ENCODE results near the gene RNFT2. TPM values are rescaled to one million over a fixed set of nuclear protein-coding genes. Genes with fewer than 3 reads are reported as not detected.

Gene RNFT2
- total RNA-seq, 6 experiments from 2014 or later: 7.1 to 12.0 (median 11.2) TPM

GRCh38 chr12:116703214-116703795 lies 34.8 kb upstream of the RNFT2 start:
- TF ChIP-seq, protein P1, sequence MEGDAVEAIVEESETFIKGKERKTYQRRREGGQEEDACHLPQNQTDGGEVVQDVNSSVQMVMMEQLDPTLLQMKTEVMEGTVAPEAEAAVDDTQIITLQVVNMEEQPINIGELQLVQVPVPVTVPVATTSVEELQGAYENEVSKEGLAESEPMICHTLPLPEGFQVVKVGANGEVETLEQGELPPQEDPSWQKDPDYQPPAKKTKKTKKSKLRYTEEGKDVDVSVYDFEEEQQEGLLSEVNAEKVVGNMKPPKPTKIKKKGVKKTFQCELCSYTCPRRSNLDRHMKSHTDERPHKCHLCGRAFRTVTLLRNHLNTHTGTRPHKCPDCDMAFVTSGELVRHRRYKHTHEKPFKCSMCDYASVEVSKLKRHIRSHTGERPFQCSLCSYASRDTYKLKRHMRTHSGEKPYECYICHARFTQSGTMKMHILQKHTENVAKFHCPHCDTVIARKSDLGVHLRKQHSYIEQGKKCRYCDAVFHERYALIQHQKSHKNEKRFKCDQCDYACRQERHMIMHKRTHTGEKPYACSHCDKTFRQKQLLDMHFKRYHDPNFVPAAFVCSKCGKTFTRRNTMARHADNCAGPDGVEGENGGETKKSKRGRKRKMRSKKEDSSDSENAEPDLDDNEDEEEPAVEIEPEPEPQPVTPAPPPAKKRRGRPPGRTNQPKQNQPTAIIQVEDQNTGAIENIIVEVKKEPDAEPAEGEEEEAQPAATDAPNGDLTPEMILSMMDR (IDR thresholded peaks at IDR 0.05): peak; percentile 94
- Mint-ChIP-seq H3K4me1 (ENCODE audit: low read depth) (peaks cover 6% of the 10 kb centered on the region; the same call in 1 of the 2 replicates), H3K9me3 (no peaks in the 10 kb centered on the region), H3K36me3 (ENCODE audit: low read depth) (no peaks in the 10 kb centered on the region), H3K4me3 (no peak overlapping the region), H3K27ac (no peak overlapping the region), H3K27me3 (ENCODE audit: insufficient read depth) (no peaks in the 10 kb centered on the region; the same call in 1 of the 2 replicates)
- peak; percentile 38 for DNase-seq

- Mint-ChIP-seq H3K36me3 (ENCODE audit: low read depth) (no peaks in the 10 kb centered on the region), H3K9me3 (no peaks in the 10 kb centered on the region), H3K27me3 (ENCODE audit: insufficient read depth) (no peaks in the 10 kb centered on the region; the same call in 1 of the 2 replicates), H3K4me1 (ENCODE audit: low read depth) (peaks cover 16% of the 10 kb centered on the region), H3K27ac (no peak overlapping the region), H3K4me3 (no peak overlapping the region)
- DNase-seq: no peak
- TF ChIP-seq, protein P1 (IDR thresholded peaks at IDR 0.05): no peak
Observed at GRCh38 chr12:116707751-116708150, 30.4 kb upstream of the RNFT2 start.

GRCh38 chr12:116708826-116709756 lies 29.0 kb upstream of the RNFT2 start:
- H3K4me1 Mint-ChIP-seq (ENCODE audit: low read depth): peaks cover 17% of the 10 kb centered on the region
- DNase-seq: peak; percentile 51
- no peaks in the 10 kb centered on the region for H3K9me3 Mint-ChIP-seq
- H3K27ac Mint-ChIP-seq: no peak overlapping the region; the same call in 1 of the 2 replicates
- TF ChIP-seq, protein P1 (IDR thresholded peaks at IDR 0.05): peak; percentile 78
- H3K36me3 Mint-ChIP-seq (ENCODE audit: low read depth): no peaks in the 10 kb centered on the region
- H3K27me3 Mint-ChIP-seq (ENCODE audit: insufficient read depth): no peaks in the 10 kb centered on the region; the same call in 1 of the 2 replicates
- H3K4me3 Mint-ChIP-seq: peak overlapping the region; percentile 80

- TF ChIP-seq, protein P1 (IDR thresholded peaks at IDR 0.05): no peak
- Mint-ChIP-seq H3K27me3 (ENCODE audit: insufficient read depth) (no peaks in the 10 kb centered on the region; the same call in 1 of the 2 replicates), H3K27ac (no peak overlapping the region), H3K9me3 (no peaks in the 10 kb centered on the region), H3K4me1 (ENCODE audit: low read depth) (peaks cover 17% of the 10 kb centered on the region), H3K4me3 (no peak overlapping the region), H3K36me3 (ENCODE audit: low read depth) (no peaks in the 10 kb centered on the region)
- DNase-seq: no peak
Observed at GRCh38 chr12:116709768-116710167, 28.3 kb upstream of the RNFT2 start.

DNA sequence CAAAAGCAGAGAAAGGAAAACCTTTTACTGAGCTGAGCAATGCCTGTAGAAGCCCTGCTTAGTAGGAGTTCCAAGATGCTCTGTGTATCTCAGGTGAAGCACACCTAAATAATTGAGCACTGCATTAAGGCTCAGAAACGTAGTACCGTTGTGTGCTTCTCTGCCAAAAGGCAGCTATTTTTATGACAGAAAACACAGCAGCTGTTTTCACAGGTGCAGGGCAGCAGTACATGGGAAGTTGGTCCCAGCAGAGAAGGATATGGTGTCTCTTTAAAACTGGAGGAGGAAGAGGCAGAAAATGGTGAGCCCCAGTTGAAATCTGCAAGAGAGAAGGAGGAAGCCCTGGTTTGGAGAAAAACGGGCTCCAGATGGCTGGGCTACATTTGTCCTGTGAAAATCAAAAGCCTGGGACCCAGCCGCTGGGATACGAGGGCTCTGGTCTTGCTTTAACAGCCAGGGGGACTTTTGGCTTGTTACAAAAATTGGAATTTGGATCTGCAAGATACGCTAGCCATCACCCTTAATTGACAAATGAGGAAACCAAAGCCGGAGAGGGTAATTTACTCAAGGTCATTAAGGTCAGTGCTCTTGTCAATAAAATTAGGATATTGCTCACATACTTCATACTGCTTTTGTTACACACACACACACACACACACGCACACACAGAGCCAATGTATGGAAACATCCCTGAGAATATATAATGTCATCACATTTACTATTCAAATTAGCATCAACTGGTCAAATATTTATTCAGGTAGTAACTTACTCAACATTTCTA lies 27.6 kb upstream of the RNFT2 start:
- no peaks in the 10 kb centered on the region; the same call in 1 of the 2 replicates for H3K27me3 Mint-ChIP-seq (ENCODE audit: insufficient read depth)

More for the DNA sequence above, 27.6 kb upstream of the RNFT2 start:
- Mint-ChIP-seq H3K27ac (no peak overlapping the region), H3K36me3 (ENCODE audit: low read depth) (peaks cover 1% of the 10 kb centered on the region), H3K9me3 (no peaks in the 10 kb centered on the region), H3K4me1 (ENCODE audit: low read depth) (peaks cover 17% of the 10 kb centered on the region), H3K4me3 (no peak overlapping the region)
- DNase-seq: no peak
- TF ChIP-seq, protein P1 (IDR thresholded peaks at IDR 0.05): no peak

All from HFFc6 (cell line).